HL-60 (cell line): Measurements from ENCODE around the gene LPO.

ENCODE experiments used
- POLR2AphosphoS5 ChIP-seq: IDR thresholded peaks from 2 replicates; pipeline ENCODE4 v1.6.1; 2012; ENCODE audit warnings: low read depth
- SPI1 ChIP-seq: IDR thresholded peaks from 2 replicates; pipeline ENCODE4 v1.6.1; 2012; ENCODE audit warnings: low read depth, mild to moderate bottlenecking, borderline replicate concordance
- TF ChIP-seq, protein P1 (sequence below): IDR thresholded peaks from one replicate; pipeline ENCODE4 v1.5.1; 2011; ENCODE audit warnings: low read length, control low read depth, inconsistent platforms; ENCODE audit not compliant: insufficient read depth
- TF ChIP-seq, protein P2 (sequence below): IDR thresholded peaks from 2 replicates; pipeline ENCODE4 v1.6.1; 2012; ENCODE audit warnings: low read depth; ENCODE audit not compliant: insufficient replicate concordance

DNA sequence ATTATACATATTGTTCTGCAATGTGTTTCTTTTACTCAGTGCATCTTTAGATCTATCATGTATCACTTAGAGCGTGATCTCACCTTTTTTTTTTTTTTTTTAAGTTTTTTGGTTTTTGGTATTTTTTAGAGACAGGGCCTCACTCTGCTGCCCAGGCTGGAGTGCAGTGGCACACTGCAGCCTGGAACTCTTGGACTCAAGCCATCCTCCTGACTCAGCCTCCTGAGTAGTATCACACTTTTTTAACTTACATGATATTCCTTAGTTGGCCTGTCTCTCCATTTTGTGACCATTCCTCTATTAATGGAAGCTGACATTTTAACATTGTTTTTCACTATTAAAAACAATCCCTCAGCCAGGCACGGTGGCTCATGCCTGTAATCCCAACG is 47.0 kb downstream of the LPO start:
- TF ChIP-seq, protein P1, sequence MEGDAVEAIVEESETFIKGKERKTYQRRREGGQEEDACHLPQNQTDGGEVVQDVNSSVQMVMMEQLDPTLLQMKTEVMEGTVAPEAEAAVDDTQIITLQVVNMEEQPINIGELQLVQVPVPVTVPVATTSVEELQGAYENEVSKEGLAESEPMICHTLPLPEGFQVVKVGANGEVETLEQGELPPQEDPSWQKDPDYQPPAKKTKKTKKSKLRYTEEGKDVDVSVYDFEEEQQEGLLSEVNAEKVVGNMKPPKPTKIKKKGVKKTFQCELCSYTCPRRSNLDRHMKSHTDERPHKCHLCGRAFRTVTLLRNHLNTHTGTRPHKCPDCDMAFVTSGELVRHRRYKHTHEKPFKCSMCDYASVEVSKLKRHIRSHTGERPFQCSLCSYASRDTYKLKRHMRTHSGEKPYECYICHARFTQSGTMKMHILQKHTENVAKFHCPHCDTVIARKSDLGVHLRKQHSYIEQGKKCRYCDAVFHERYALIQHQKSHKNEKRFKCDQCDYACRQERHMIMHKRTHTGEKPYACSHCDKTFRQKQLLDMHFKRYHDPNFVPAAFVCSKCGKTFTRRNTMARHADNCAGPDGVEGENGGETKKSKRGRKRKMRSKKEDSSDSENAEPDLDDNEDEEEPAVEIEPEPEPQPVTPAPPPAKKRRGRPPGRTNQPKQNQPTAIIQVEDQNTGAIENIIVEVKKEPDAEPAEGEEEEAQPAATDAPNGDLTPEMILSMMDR, result no peak
- TF ChIP-seq POLR2AphosphoS5 (no peak; the same call in 1 of the 2 replicates), SPI1 (no peak)
- TF ChIP-seq, protein P2, sequence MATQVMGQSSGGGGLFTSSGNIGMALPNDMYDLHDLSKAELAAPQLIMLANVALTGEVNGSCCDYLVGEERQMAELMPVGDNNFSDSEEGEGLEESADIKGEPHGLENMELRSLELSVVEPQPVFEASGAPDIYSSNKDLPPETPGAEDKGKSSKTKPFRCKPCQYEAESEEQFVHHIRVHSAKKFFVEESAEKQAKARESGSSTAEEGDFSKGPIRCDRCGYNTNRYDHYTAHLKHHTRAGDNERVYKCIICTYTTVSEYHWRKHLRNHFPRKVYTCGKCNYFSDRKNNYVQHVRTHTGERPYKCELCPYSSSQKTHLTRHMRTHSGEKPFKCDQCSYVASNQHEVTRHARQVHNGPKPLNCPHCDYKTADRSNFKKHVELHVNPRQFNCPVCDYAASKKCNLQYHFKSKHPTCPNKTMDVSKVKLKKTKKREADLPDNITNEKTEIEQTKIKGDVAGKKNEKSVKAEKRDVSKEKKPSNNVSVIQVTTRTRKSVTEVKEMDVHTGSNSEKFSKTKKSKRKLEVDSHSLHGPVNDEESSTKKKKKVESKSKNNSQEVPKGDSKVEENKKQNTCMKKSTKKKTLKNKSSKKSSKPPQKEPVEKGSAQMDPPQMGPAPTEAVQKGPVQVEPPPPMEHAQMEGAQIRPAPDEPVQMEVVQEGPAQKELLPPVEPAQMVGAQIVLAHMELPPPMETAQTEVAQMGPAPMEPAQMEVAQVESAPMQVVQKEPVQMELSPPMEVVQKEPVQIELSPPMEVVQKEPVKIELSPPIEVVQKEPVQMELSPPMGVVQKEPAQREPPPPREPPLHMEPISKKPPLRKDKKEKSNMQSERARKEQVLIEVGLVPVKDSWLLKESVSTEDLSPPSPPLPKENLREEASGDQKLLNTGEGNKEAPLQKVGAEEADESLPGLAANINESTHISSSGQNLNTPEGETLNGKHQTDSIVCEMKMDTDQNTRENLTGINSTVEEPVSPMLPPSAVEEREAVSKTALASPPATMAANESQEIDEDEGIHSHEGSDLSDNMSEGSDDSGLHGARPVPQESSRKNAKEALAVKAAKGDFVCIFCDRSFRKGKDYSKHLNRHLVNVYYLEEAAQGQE, result no peak
